Osteocyte (in vitro differentiated cells): ENCODE data around the gene ARHGEF16. TPM values are rescaled to one million over a fixed set of nuclear protein-coding genes. Genes with fewer than 3 reads are reported as not detected.
A peak's percentile ranks its signal among the peaks of the same experiment; 100 is the strongest.

Experiments
- DNase-seq: peaks from one replicate; pipeline ENCODE4 v3.0.0; 2021; ENCODE audit warnings: mixed read lengths; ENCODE audit not compliant: unreplicated experiment; ENCODE audit errors: extremely low spot score
- H3K27ac Mint-ChIP-seq: one replicate; pipeline ENCODE4 v1.8.0; 2021; ENCODE audit warnings: mild to moderate bottlenecking, mixed read lengths; ENCODE audit not compliant: unreplicated experiment
- H3K27me3 Mint-ChIP-seq: one replicate; pipeline ENCODE4 v1.8.0; 2021; ENCODE audit warnings: mixed read lengths; ENCODE audit not compliant: unreplicated experiment
- H3K36me3 Mint-ChIP-seq: one replicate; pipeline ENCODE4 v1.8.0; 2021; ENCODE audit warnings: mixed read lengths; ENCODE audit not compliant: unreplicated experiment
- H3K4me1 Mint-ChIP-seq: one replicate; pipeline ENCODE4 v1.8.0; 2021; ENCODE audit warnings: mixed read lengths; ENCODE audit not compliant: unreplicated experiment
- H3K4me3 Mint-ChIP-seq: one replicate; pipeline ENCODE4 v1.8.0; 2021; ENCODE audit warnings: mild to moderate bottlenecking, moderate library complexity, mixed read lengths; ENCODE audit not compliant: unreplicated experiment
- H3K9me3 Mint-ChIP-seq: one replicate; pipeline ENCODE4 v1.8.0; 2021; ENCODE audit warnings: mixed read lengths; ENCODE audit not compliant: unreplicated experiment
- total RNA-seq: library from RNA; stranded (reverse); gene quantifications from 2 replicates; pipeline ENCODE4 v1.2.1, GENCODE V29; 2021
- TF ChIP-seq, protein P1 (sequence below): fragments of 200-600 bp; sonication (generic); IDR thresholded peaks from 2 replicates; pipeline ENCODE4 v1.5.0; 2021; ENCODE audit warnings: antibody characterized with exemption, mild to moderate bottlenecking, moderate library complexity

ARHGEF16 gene
- total RNA-seq, 1 donor from 2014 or later: 3.2 TPM

DNA sequence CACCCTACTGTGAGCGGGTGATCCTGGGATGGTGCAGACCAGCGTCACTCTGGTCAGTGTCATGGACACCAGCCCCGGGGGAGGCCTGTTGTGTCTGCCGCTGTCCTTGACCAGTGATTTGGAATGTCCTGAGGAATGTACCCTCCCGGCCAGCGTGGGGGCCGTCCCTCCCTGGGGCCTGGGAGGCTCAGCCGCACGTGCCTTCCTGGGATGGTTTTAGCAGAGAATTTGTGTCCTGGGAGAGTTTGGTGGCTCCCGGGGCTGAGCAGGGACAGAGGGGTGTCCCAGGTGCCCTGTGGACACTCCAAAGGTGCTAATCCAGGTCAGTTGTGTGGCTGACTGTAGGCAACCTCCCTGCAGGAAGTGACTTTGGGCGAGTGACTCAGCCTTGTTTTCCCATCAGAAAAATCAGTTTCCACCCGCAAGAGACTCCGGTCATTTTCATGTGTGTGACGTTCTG, 6.2 kb downstream of the ARHGEF16 start:
- Mint-ChIP-seq H3K27ac (peak overlapping the region; percentile 93), H3K4me1 (peaks cover 51% of the 10 kb centered on the region), H3K27me3 (no peaks in the 10 kb centered on the region), H3K36me3 (no peaks in the 10 kb centered on the region), H3K9me3 (no peaks in the 10 kb centered on the region), H3K4me3 (peak overlapping the region; percentile 16)
- DNase-seq: no peak
- TF ChIP-seq, protein P1, sequence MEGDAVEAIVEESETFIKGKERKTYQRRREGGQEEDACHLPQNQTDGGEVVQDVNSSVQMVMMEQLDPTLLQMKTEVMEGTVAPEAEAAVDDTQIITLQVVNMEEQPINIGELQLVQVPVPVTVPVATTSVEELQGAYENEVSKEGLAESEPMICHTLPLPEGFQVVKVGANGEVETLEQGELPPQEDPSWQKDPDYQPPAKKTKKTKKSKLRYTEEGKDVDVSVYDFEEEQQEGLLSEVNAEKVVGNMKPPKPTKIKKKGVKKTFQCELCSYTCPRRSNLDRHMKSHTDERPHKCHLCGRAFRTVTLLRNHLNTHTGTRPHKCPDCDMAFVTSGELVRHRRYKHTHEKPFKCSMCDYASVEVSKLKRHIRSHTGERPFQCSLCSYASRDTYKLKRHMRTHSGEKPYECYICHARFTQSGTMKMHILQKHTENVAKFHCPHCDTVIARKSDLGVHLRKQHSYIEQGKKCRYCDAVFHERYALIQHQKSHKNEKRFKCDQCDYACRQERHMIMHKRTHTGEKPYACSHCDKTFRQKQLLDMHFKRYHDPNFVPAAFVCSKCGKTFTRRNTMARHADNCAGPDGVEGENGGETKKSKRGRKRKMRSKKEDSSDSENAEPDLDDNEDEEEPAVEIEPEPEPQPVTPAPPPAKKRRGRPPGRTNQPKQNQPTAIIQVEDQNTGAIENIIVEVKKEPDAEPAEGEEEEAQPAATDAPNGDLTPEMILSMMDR: no peak

DNA sequence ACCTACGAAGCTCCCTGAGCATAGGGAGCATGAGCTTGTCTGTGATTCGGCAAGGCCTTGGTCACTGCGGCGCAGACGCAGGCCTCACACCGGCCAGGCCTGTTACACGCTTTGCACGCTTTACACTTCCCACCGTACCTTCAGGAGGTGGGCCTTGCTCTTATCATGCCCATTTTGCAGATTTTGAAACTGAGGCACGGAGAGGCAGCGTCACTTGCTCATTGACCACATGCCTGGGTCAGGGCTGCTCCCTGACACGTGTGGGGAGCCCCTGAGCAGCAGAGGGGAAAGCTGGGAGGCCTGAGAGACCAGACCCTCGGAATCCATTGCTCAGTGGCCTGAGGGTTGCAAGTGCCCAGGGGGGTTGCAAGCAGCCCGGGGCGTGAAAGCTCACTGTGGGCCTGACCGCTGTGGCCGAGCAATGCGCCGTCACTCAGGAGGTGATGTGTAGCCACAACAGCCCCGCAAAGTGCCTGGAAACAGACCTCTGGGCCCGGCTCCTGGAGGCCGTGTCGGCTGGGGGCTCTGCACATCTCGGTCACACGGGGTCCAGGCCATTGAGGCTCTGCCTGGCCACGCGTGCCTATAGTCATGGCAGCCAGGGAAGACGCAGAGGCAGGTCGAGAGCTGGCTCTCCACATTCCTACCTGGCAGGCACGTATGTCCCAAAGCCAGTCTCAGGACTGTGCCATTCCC, 6.9 kb downstream of the ARHGEF16 start:
- H3K27me3 Mint-ChIP-seq: no peaks in the 10 kb centered on the region
- H3K9me3 Mint-ChIP-seq: no peaks in the 10 kb centered on the region
- H3K4me1 Mint-ChIP-seq: peaks cover 51% of the 10 kb centered on the region
- no peak for DNase-seq
- no peaks in the 10 kb centered on the region for H3K36me3 Mint-ChIP-seq
- TF ChIP-seq, protein P1: no peak
- H3K4me3 Mint-ChIP-seq: no peak overlapping the region
- peak overlapping the region; percentile 93 for H3K27ac Mint-ChIP-seq

DNA sequence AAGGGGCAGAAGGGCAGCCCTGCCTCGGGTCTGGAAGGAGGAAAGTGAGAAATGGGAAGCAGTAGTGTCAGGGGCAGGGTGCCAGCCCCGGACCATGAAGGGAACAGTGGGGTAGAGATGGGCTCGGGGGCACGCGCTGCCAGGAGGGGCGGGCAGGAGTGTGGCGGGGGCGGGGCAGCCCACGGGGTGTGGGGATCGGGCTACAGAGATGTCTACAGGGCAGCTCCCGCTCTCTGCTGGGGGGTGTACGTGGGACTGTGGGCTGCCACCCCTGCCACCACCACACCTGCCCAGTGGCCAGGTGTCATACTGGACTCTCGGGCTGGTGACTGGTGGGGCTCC, 7.4 kb downstream of the ARHGEF16 start:
- Mint-ChIP-seq H3K27me3 (no peaks in the 10 kb centered on the region), H3K9me3 (no peaks in the 10 kb centered on the region), H3K27ac (no peak overlapping the region), H3K36me3 (no peaks in the 10 kb centered on the region), H3K4me3 (no peak overlapping the region), H3K4me1 (peaks cover 51% of the 10 kb centered on the region)
- DNase-seq: no peak
- TF ChIP-seq, protein P1: no peak

DNA sequence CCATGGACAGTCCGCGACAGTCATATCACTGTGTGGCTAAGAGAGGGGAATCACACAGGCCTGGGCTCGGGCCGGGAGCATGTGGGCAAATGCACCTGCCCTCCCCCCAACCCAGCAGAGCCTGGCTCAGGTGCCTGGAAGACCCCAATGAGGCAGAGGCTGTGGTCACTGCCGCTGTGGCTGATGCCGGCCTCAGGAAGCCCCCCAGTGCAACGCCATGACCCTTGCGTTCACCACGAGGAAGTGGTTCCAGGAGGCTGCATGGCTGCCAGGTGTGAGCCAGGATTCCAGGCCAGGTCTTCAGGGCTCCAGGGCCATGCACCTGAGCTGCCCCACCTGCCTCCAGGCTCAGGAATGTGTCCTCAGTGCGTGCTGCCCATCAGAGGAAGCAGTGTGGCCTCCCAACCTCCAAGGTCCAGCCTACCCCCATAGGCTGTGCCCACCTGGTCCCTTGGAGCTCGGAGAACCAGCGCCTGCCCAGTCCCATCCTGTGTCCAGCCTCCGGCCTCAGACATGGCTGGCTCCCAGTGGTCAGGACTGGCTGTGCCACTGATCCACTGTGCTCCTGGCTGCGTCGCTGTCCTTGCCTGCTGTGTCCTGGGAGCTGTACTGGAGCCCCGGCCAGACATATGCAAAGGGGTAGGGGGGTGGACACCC, 8.0 kb downstream of the ARHGEF16 start:
- no peaks in the 10 kb centered on the region for H3K9me3 Mint-ChIP-seq
- TF ChIP-seq, protein P1: no peak
- DNase-seq: no peak

DNA sequence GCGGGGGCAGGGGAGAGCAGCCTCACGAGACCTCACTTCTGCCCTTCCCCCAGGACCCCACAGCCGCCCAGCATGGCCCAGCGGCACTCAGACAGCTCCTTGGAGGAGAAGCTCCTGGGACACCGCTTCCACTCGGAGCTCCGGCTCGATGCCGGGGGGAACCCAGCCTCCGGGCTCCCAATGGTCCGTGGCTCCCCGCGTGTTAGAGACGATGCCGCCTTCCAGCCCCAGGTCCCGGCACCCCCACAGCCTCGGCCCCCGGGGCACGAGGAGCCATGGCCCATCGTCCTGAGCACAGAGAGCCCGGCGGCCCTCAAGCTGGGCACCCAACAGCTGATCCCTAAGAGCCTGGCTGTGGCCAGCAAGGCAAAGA, 8.5 kb downstream of the ARHGEF16 start:
- Mint-ChIP-seq H3K27ac (no peak overlapping the region), H3K9me3 (no peaks in the 10 kb centered on the region), H3K4me3 (no peak overlapping the region), H3K36me3 (no peaks in the 10 kb centered on the region), H3K27me3 (no peaks in the 10 kb centered on the region), H3K4me1 (peaks cover 40% of the 10 kb centered on the region)
- TF ChIP-seq, protein P1: no peak
- DNase-seq: no peak

More for the DNA sequence above, 8.0 kb downstream of the ARHGEF16 start:
- no peak overlapping the region for H3K4me3 Mint-ChIP-seq
- H3K27ac Mint-ChIP-seq: no peak overlapping the region
- H3K36me3 Mint-ChIP-seq: no peaks in the 10 kb centered on the region
- H3K4me1 Mint-ChIP-seq: peaks cover 45% of the 10 kb centered on the region
- H3K27me3 Mint-ChIP-seq: no peaks in the 10 kb centered on the region
